SU-DHL-6 (cell line): Measurements from ENCODE around the gene ARG2.
A peak's percentile ranks its signal among the peaks of the same experiment; 100 is the strongest.

ENCODE experiments used
- H2AFZ ChIP-seq: fragments of 200-600 bp; sonication (generic); 2 replicates; pipeline ENCODE4 v1.6.1; 2014; ENCODE audit warnings: low read depth, mild to moderate bottlenecking, moderate library complexity, mixed read lengths, antibody characterized with exemption, low read length; ENCODE audit not compliant: severe bottlenecking
- H3F3A ChIP-seq: fragments of 200-600 bp; shearing (Covaris generic); 2 replicates; pipeline ENCODE4 v1.6.0; 2016; ENCODE audit warnings: antibody characterized with exemption, mild to moderate bottlenecking; ENCODE audit not compliant: insufficient read depth
- H3K27ac ChIP-seq: fragments of 200-600 bp; sonication (generic); 2 replicates; pipeline ENCODE4 v1.5.1; 2016; ENCODE audit warnings: low read depth, mild to moderate bottlenecking, low read length, moderate library complexity, mixed read lengths
- H3K27me3 ChIP-seq: fragments of 200-600 bp; sonication (generic), shearing (Covaris generic); 2 replicates; pipeline ENCODE4 v1.6.0; 2014; ENCODE audit warnings: mild to moderate bottlenecking, low read length
- H3K36me3 ChIP-seq: fragments of 200-600 bp; sonication (generic); 2 replicates; pipeline ENCODE4 v1.6.1; 2014; ENCODE audit warnings: mild to moderate bottlenecking, low read length, mixed read lengths
- H3K4me2 ChIP-seq: fragments of 300-600, 200-600 bp; shearing (Covaris generic), sonication (generic); 2 replicates; pipeline ENCODE4 v1.6.0; 2014; ENCODE audit warnings: low read length, low read depth, mild to moderate bottlenecking; ENCODE audit not compliant: poor library complexity, severe bottlenecking
- H3K4me3 ChIP-seq: fragments of 200-600 bp; sonication (generic); 2 replicates; pipeline ENCODE4 v1.5.1; 2014; ENCODE audit warnings: antibody characterized with exemption, low read length, mild to moderate bottlenecking, mixed read lengths; ENCODE audit not compliant: insufficient read depth, poor library complexity, severe bottlenecking
- H3K79me2 ChIP-seq: fragments of 200-600 bp; sonication (generic); 2 replicates; pipeline ENCODE4 v1.6.1; 2014; ENCODE audit warnings: mild to moderate bottlenecking, low read length, moderate library complexity; ENCODE audit not compliant: insufficient read depth
- H3K9ac ChIP-seq: fragments of 200-600 bp; sonication (generic); 2 replicates; pipeline ENCODE4 v1.7.0; 2014; ENCODE audit warnings: mild to moderate bottlenecking, low read length
- H3K9me2 ChIP-seq: fragments of 200-600 bp; sonication (generic); replicated peaks from 2 replicates; pipeline ENCODE4 v1.6.1; 2014; ENCODE audit warnings: low read length; ENCODE audit not compliant: insufficient read depth
- H3K9me3 ChIP-seq: fragments of 200-600 bp; sonication (generic); 2 replicates; pipeline ENCODE4 v1.6.1; 2014; ENCODE audit warnings: low read length, mixed read lengths; ENCODE audit not compliant: insufficient read depth
- H4K20me1 ChIP-seq: fragments of 200-600 bp; sonication (generic); 2 replicates; pipeline ENCODE4 v1.6.1; 2014; ENCODE audit warnings: low read depth, mild to moderate bottlenecking, antibody characterized with exemption, low read length, moderate library complexity, mixed read lengths
- CTCF ChIP-seq: fragments of 200-600 bp; sonication (generic); IDR thresholded peaks from one replicate; pipeline ENCODE4 v1.5.1; 2017; ENCODE audit warnings: antibody characterized with exemption, mild to moderate bottlenecking, low read length, moderate library complexity; ENCODE audit not compliant: insufficient read depth, poor library complexity, severe bottlenecking
- EZH2phosphoT487 ChIP-seq: fragments of 200-600 bp; sonication (generic), shearing (Covaris generic); conservative IDR thresholded peaks from 2 replicates; pipeline ENCODE4 v1.6.1; 2018; ENCODE audit warnings: mild to moderate bottlenecking, antibody characterized with exemption, low read length, moderate library complexity, mixed read lengths

ARG2 gene

DNA sequence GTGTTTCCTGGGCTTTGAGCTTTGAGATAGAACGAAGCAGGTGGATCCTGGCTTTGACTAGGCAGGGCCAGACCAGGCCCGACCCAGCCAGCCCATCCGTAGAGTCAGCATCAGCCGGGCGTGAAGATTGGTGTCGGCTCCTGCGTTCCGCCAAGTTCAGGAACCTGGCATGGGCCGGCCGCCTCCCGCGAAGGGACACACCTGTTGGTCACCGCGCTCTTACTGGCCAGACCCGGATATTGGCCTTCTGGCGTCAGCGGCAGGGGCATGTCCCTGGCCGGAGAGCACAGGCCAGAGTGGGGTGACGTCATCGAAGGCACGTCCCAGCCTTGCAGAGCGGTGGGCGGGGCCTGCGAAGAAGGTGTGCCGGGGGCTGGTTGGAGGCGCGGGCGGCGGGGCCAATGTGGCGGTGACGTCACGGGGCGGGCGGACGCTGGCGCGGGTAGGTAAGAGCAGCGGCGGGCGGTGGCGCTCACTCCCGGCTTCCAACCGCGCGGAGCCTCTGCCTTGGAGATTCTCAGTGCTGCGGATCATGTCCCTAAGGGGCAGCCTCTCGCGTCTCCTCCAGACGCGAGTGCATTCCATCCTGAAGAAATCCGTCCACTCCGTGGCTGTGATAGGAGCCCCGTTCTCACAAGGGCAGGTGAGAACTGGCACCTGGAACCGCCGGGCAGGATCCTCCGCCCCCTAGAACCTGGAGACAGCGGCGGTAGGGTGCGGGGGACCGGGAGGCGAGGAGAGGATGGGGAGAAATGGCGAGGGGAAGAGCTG, at the start of gene ARG2:
Gene ARG2, plus strand, starts transcription at position 475 of the 771 bp plus-strand sequence. Its CDS starts 58 bp downstream, at position 533.
- Histone ChIP-seq H3K4me2 (peak within 1 kb of the TSS; percentile 69), H3K4me3 (peak within 1 kb of the TSS; percentile 71), H3K9me2 (no peaks in the 10 kb centered on the region), H3K9me3 (no peaks in the 10 kb centered on the region), H3F3A (peaks cover 10% of the 10 kb centered on the region; the same call in 1 of the 2 replicates), H3K27me3 (no peaks in the 10 kb centered on the region), H3K79me2 (no peaks in the 10 kb centered on the region), H3K9ac (peak within 1 kb of the TSS; percentile 61), H4K20me1 (no peaks in the 10 kb centered on the region), H3K27ac (no peak within 1 kb of the TSS), H2AFZ (peak within 1 kb of the TSS; percentile 86), H3K36me3 (no peaks in the 10 kb centered on the region)
- TF ChIP-seq EZH2phosphoT487 (no peak), CTCF (no peak)

DNA sequence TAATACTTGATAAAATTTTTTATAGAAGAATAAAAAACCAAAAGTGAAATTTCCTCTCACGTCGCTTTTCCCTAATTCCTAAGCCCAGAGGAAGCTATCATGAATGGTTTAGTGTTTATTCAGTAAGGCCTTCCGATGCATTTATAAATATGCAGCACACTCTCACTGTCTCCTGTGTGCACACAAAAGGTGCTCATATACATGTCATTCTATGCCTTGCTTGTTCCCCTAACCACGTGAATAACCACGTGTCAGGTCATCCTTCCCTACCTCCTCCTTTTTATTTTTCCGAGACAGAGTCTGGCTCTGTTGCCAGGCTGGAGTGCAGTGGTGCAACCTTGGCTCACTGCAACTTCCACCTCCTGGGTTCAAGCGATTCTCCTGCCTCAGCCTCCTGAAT, 49.3 kb upstream of the ARG2 start:
- Histone ChIP-seq H3F3A (no peaks in the 10 kb centered on the region), H3K9ac (no peak overlapping the region), H3K9me3 (no peaks in the 10 kb centered on the region), H3K4me3 (no peak overlapping the region), H3K9me2 (no peaks in the 10 kb centered on the region), H2AFZ (no peak overlapping the region), H4K20me1 (no peaks in the 10 kb centered on the region), H3K27ac (no peak overlapping the region), H3K36me3 (no peaks in the 10 kb centered on the region), H3K27me3 (no peaks in the 10 kb centered on the region), H3K79me2 (no peaks in the 10 kb centered on the region), H3K4me2 (no peak overlapping the region)
- no peak for TF ChIP-seq CTCF

DNA sequence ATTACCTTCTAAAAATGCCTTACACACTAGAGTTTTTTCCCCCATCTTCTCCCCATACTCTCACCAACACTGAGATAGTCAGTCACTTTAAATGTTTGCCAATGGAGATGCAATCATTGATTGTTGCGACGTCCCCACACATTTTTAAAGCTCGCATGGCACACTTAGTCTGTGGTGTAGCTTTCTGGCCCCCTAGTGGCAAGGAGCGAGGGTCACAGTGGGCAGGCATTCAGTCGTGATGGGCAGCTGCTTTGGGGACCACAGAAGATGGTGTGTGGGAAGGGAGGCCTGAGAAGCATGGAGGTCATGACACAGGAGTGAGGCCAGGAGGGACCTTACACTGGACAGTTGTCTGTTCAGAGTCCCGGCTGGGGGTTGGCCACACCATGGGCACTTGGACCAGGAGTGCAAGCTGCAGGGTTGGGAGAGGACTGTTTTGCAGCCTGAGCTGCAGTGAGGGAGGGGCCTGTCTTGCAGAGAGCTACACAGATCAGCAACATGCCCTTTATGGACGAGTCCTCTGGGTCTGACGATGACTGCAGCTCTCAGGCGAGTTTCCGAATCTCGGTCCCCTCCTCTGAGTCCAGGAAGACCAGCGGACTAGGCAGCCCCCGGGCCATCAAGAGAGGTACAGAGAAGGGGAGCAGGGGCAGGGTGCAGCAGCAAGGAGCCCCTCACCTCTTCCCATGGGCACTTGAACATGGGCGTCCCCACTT, 48.3 kb upstream of the ARG2 start:
- Histone ChIP-seq H2AFZ (no peak overlapping the region), H3K9me3 (no peaks in the 10 kb centered on the region), H3K9ac (no peak overlapping the region), H3F3A (no peaks in the 10 kb centered on the region), H3K4me3 (no peak overlapping the region), H3K4me2 (no peak overlapping the region), H3K9me2 (no peaks in the 10 kb centered on the region), H3K79me2 (no peaks in the 10 kb centered on the region), H3K27me3 (no peaks in the 10 kb centered on the region), H3K27ac (no peak overlapping the region), H3K36me3 (no peaks in the 10 kb centered on the region), H4K20me1 (no peaks in the 10 kb centered on the region)
- TF ChIP-seq CTCF, result peak; percentile 98
- TF ChIP-seq EZH2phosphoT487, result no peak
